ENCODE measurements around the gene BICRA. TPM values are rescaled to one million over a fixed set of nuclear protein-coding genes. Genes with fewer than 3 reads are reported as not detected.

BICRA gene
- total RNA-seq, 1 experiment from 2014 or later: 14.4 TPM

DNA sequence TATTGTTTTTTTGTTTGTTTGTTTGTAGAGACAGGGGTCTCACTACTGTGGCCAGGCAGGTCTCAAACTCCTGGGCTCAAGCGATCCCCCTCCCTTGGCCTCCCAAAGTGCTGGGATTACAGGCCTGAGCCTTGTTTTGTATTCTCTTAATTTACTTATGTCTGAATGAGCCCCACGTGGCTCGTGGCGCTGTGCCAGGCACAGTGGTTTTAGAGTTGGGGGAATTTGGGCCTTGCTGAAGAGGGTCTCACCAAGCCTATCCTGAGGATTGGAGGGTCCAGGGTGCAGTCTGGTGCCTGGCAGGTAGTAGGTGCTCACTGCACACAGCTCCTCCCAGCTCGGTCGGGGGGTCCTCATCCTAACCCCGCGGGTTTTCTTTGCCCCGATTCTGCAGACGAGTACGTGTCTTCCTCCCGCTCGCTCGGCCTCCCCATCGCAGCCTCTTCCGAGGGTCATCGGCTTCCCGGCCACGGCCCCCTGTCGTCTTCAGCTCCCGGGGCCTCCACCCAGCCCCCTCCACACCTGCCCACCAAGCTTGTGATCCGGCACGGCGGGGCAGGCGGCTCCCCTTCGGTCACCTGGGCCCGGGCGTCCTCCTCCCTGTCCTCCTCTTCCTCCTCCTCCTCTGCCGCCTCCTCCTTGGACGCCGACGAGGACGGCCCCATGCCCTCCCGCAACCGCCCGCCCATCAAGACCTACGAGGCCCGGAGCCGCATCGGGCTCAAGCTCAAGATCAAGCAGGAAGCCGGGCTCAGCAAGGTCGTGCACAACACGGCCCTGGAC lies 92.2 kb downstream of the BICRA start:
- ChIA-PET CTCF (no interaction called here), POLR2A (ENCODE audit: unreplicated experiment) (no interaction called here)
- H3K27me3 ChIP-seq (ENCODE audit: insufficient read depth, low read depth): no peaks in the 10 kb centered on the region
- H4K20me1 ChIP-seq (ENCODE audit: insufficient read depth): no peaks in the 10 kb centered on the region
- no peak overlapping the region for H3K4me2 ChIP-seq
- no peak overlapping the region for H2AFZ ChIP-seq
- DNase-seq: no peak
- H3K9me3 ChIP-seq (ENCODE audit: insufficient read depth, low read depth): no peaks in the 10 kb centered on the region
- H3K9me2 ChIP-seq (ENCODE audit: insufficient read depth): no peaks in the 10 kb centered on the region
- no peaks in the 10 kb centered on the region for H3K4me1 ChIP-seq (replicated peaks; ENCODE audit: insufficient read depth)
- H3K79me2 ChIP-seq (ENCODE audit: low read depth): no peaks in the 10 kb centered on the region
- no peaks in the 10 kb centered on the region for H3K36me3 ChIP-seq (ENCODE audit: low read depth)
- H3K4me3 ChIP-seq: no peak overlapping the region
- no TSS peak for BruUV-seq (replicated peaks)
- H3F3A ChIP-seq (ENCODE audit: insufficient read depth, low read depth): peaks cover 28% of the 10 kb centered on the region; the same call in 1 of the 2 replicates
- TF ChIP-seq EZH2 (IDR thresholded peaks at IDR 0.05; ENCODE audit: low read depth): no peak
- TF ChIP-seq, protein P1, sequence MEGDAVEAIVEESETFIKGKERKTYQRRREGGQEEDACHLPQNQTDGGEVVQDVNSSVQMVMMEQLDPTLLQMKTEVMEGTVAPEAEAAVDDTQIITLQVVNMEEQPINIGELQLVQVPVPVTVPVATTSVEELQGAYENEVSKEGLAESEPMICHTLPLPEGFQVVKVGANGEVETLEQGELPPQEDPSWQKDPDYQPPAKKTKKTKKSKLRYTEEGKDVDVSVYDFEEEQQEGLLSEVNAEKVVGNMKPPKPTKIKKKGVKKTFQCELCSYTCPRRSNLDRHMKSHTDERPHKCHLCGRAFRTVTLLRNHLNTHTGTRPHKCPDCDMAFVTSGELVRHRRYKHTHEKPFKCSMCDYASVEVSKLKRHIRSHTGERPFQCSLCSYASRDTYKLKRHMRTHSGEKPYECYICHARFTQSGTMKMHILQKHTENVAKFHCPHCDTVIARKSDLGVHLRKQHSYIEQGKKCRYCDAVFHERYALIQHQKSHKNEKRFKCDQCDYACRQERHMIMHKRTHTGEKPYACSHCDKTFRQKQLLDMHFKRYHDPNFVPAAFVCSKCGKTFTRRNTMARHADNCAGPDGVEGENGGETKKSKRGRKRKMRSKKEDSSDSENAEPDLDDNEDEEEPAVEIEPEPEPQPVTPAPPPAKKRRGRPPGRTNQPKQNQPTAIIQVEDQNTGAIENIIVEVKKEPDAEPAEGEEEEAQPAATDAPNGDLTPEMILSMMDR (conservative IDR thresholded peaks at IDR 0.05): no peak
- no peak overlapping the region for H3K27ac ChIP-seq
- intact Hi-C loops (cut with micrococcal nuclease; ENCODE audit: unreplicated experiment): loop anchor here (10.0 kb wide), 1 partner anchor 416 kb away; no protein-coding TSS in a partner anchor

DNA sequence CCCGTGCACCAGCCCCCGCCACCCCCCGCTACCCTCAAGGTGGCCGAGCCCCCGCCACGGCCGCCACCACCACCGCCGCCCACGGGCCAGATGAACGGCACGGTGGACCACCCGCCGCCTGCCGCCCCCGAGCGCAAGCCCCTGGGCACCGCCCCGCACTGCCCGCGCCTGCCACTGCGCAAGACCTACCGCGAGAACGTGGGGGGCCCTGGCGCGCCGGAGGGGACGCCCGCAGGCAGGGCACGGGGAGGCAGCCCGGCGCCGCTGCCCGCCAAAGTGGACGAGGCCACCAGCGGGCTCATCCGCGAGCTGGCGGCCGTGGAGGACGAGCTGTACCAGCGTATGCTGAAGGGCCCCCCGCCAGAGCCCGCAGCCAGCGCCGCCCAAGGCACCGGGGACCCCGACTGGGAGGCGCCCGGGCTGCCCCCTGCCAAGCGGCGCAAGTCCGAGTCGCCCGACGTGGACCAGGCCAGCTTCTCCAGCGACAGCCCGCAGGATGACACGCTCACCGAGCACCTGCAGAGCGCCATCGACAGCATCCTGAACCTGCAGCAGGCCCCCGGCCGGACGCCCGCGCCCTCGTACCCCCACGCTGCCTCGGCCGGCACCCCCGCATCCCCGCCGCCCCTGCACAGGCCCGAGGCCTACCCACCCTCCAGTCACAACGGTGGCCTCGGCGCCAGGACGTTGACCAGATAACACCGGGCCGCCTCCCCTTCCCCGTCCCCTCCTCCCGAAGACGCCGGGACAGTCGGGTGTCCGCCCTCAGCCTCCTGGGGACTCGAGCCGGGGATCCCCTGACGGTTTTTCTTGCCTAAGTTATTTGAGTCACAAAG lies 93.0 kb downstream of the BICRA start:
- Histone ChIP-seq H3K4me1 (replicated peaks; ENCODE audit: insufficient read depth) (no peaks in the 10 kb centered on the region), H3K79me2 (ENCODE audit: low read depth) (no peaks in the 10 kb centered on the region), H3K9me3 (ENCODE audit: insufficient read depth, low read depth) (no peaks in the 10 kb centered on the region), H3K4me3 (no peak overlapping the region), H3K9me2 (ENCODE audit: insufficient read depth) (no peaks in the 10 kb centered on the region), H3K4me2 (no peak overlapping the region), H2AFZ (no peak overlapping the region), H3K36me3 (ENCODE audit: low read depth) (no peaks in the 10 kb centered on the region), H3F3A (ENCODE audit: insufficient read depth, low read depth) (peaks cover 34% of the 10 kb centered on the region), H3K27me3 (ENCODE audit: insufficient read depth, low read depth) (no peaks in the 10 kb centered on the region), H4K20me1 (ENCODE audit: insufficient read depth) (no peaks in the 10 kb centered on the region), H3K27ac (no peak overlapping the region)
- intact Hi-C loops (cut with micrococcal nuclease; ENCODE audit: unreplicated experiment): loop anchor here (10.0 kb wide), 1 partner anchor 417 kb away; no protein-coding TSS in a partner anchor
- ChIA-PET CTCF (no interaction called here), POLR2A (ENCODE audit: unreplicated experiment) (no interaction called here)
- DNase-seq: no peak
- TF ChIP-seq EZH2 (IDR thresholded peaks at IDR 0.05; ENCODE audit: low read depth): no peak
- TF ChIP-seq, protein P1 (conservative IDR thresholded peaks at IDR 0.05): no peak
- BruUV-seq (replicated peaks): no TSS peak

DNA sequence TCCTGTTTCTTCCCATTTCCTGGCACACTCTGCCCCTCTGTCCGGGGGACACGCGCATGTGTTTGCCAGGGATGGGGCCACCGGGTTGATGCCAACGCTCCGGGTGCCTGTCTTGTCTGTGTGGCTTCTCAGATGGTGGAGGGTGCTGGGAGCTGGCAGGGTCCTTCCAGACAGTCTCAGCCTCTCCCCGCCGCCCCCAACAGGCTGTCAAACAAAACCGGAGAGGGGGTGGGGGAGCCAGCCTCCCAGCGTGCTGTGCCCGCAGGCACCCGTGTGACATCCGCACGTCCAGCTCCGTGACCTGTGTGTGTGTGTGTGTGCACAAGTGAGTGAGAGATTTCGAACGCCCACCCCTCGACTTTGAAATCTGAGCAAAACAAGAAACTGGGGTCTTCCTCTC lies 93.7 kb downstream of the BICRA start:
- Histone ChIP-seq H3K4me2 (no peak overlapping the region), H3K9me3 (ENCODE audit: insufficient read depth, low read depth) (no peaks in the 10 kb centered on the region), H3K4me3 (no peak overlapping the region), H3F3A (ENCODE audit: insufficient read depth, low read depth) (peaks cover 29% of the 10 kb centered on the region), H3K4me1 (replicated peaks; ENCODE audit: insufficient read depth) (no peaks in the 10 kb centered on the region), H3K79me2 (ENCODE audit: low read depth) (no peaks in the 10 kb centered on the region), H4K20me1 (ENCODE audit: insufficient read depth) (no peaks in the 10 kb centered on the region), H3K27me3 (ENCODE audit: insufficient read depth, low read depth) (no peaks in the 10 kb centered on the region), H3K36me3 (ENCODE audit: low read depth) (no peaks in the 10 kb centered on the region), H3K9me2 (ENCODE audit: insufficient read depth) (no peaks in the 10 kb centered on the region), H3K27ac (no peak overlapping the region), H2AFZ (no peak overlapping the region)
- ChIA-PET CTCF (interaction anchor here (0.6 kb wide), 1 partner anchor 173 kb away, joined by 4 read pairs; no protein-coding TSS in a partner anchor), POLR2A (ENCODE audit: unreplicated experiment) (no interaction called here)
- no peak for DNase-seq
- intact Hi-C loops (cut with micrococcal nuclease; ENCODE audit: unreplicated experiment): loop anchor here (10.0 kb wide), 1 partner anchor 418 kb away; no protein-coding TSS in a partner anchor
- TF ChIP-seq, protein P1 (conservative IDR thresholded peaks at IDR 0.05): no peak
- no peak for TF ChIP-seq EZH2 (IDR thresholded peaks at IDR 0.05; ENCODE audit: low read depth)
- no TSS peak for BruUV-seq (replicated peaks)
